ENCODE results near the gene ACLY. TPM values are rescaled to one million over a fixed set of nuclear protein-coding genes. Genes with fewer than 3 reads are reported as not detected.

The ACLY gene
- total and polyA plus RNA-seq, 8 donors: 73.0 to 204 (median 87.3) TPM

- no peak for TF ChIP-seq CTCF (IDR thresholded peaks at IDR 0.05)
- H3K4me1 ChIP-seq: no peaks in the 10 kb centered on the region
- intact Hi-C loops (cut with DNase I): no loop called here
- no peak overlapping the region for H3K4me3 ChIP-seq
- DNase-seq (peak in 1 of 4 donors; percentile 36), ATAC-seq (no peak)
- H3K36me3 ChIP-seq: peaks cover 0 to 34% of the 10 kb centered on the region in 2 donors
- no peak overlapping the region for H3K27ac ChIP-seq
- no peaks in the 10 kb centered on the region for H3K9me3 ChIP-seq
- no peaks in the 10 kb centered on the region for H3K27me3 ChIP-seq
Observed at GRCh38 chr17:41824086-41824485, 94.7 kb downstream of the ACLY start.

DNA sequence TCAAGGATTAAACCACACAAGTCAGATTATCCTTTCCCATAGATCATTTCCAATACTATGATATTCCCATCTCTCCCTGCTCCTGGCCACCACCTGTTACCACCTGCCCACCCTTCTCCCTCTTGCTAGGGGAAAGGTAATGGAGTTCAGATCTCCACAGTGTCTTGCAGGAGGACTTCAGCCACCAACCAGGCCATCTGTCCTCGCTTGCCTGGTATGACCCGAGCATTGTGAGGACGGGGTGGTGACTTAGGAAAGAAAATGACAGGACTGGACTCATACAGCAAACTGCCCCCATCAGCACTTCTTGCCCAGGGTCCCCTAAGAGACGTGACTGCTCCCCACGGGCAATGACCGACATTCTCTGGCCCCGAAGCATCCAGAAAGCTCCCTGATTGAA, 95.2 kb downstream of the ACLY start:
- Histone ChIP-seq H3K27me3 (no peaks in the 10 kb centered on the region), H3K36me3 (peaks cover 0 to 30% of the 10 kb centered on the region in 2 donors)

GRCh38 chr17:41823141-41823524, 95.6 kb downstream of the ACLY start:
- H3K27ac ChIP-seq: no peak overlapping the region
- peaks cover 0 to 26% of the 10 kb centered on the region in 2 donors for H3K36me3 ChIP-seq
- TF ChIP-seq CTCF (IDR thresholded peaks at IDR 0.05): no peak
- intact Hi-C loops (cut with DNase I): no loop called here
- H3K9me3 ChIP-seq: no peaks in the 10 kb centered on the region
- DNase-seq (peak in 1 of 4 donors; percentile 5), ATAC-seq (no peak)
- no peak overlapping the region for H3K4me3 ChIP-seq
- no peaks in the 10 kb centered on the region for H3K4me1 ChIP-seq
- H3K27me3 ChIP-seq: no peaks in the 10 kb centered on the region

More for the DNA sequence above, 95.2 kb downstream of the ACLY start:
- no peak for TF ChIP-seq CTCF (IDR thresholded peaks at IDR 0.05)
- no peak overlapping the region for H3K4me3 ChIP-seq
- H3K4me1 ChIP-seq: no peaks in the 10 kb centered on the region
- H3K9me3 ChIP-seq: no peaks in the 10 kb centered on the region
- peak in 1 of 4 donors; percentile 14 for DNase-seq
- H3K27ac ChIP-seq: no peak overlapping the region
- ATAC-seq: no peak
- intact Hi-C loops (cut with DNase I): no loop called here

- Histone ChIP-seq H3K36me3 (peaks cover 0 to 21% of the 10 kb centered on the region in 2 donors), H3K4me3 (no peak overlapping the region), H3K27me3 (no peaks in the 10 kb centered on the region), H3K27ac (no peak overlapping the region), H3K4me1 (no peaks in the 10 kb centered on the region), H3K9me3 (no peaks in the 10 kb centered on the region)
- DNase-seq (peak in 1 of 4 donors; percentile 63), ATAC-seq (no peak)
- TF ChIP-seq CTCF (IDR thresholded peaks at IDR 0.05): no peak
- intact Hi-C loops (cut with DNase I): no loop called here
Observed at GRCh38 chr17:41822216-41823140, 96.3 kb downstream of the ACLY start.

- Histone ChIP-seq H3K9me3 (no peaks in the 10 kb centered on the region), H3K36me3 (peaks cover 0 to 14% of the 10 kb centered on the region in 2 donors), H3K27me3 (no peaks in the 10 kb centered on the region), H3K4me3 (no peak overlapping the region), H3K27ac (no peak overlapping the region), H3K4me1 (no peaks in the 10 kb centered on the region)
- ATAC-seq (no peak), DNase-seq (no peak)
- intact Hi-C loops (cut with DNase I): no loop called here
- TF ChIP-seq CTCF (IDR thresholded peaks at IDR 0.05): no peak
Observed at GRCh38 chr17:41821776-41822175, 97.0 kb downstream of the ACLY start.
